Effector memory CD8-positive, alpha-beta T cell (primary cell): ENCODE data around the gene SLFN11.
"Not testable (repeated sequence)": the region's sequence is repeated elsewhere in the genome, so short reads cannot be mapped to it uniquely, and the experiment has no call there.

Experiments used
- ATAC-seq: fragments of 150-1000 bp; cut with Tn5 transposase; replicated peaks from 2 replicates; pipeline ENCODE4 v1.10.0; 2021; ENCODE audit warnings: mild to moderate bottlenecking, moderate library complexity
- DNase-seq, 3 experiments: peaks; one replicate each; pipeline ENCODE4 v3.0.0; 2021
- H3K27ac Mint-ChIP-seq, 2 donors: one replicate each; pipeline ENCODE4 v1.8.0; 2022; ENCODE audit warnings: mild to moderate bottlenecking in 2 of 2, mixed read lengths in 2 of 2, moderate library complexity in 2 of 2
- H3K27me3 Mint-ChIP-seq, 2 donors: one replicate each; pipeline ENCODE4 v1.8.0; 2022; ENCODE audit warnings: mixed read lengths in 2 of 2
- H3K36me3 Mint-ChIP-seq: one replicate; pipeline ENCODE4 v1.8.0; 2022; ENCODE audit warnings: mild to moderate bottlenecking, moderate library complexity, mixed read lengths; ENCODE audit not compliant: insufficient read depth
- H3K4me1 Mint-ChIP-seq, 2 donors: one replicate each; pipeline ENCODE4 v1.8.0; 2022; ENCODE audit warnings: low read depth in 2 of 2, mixed read lengths in 2 of 2
- H3K4me3 Mint-ChIP-seq, 2 donors: one replicate each; pipeline ENCODE4 v1.8.0; 2022; ENCODE audit warnings: mild to moderate bottlenecking in 2 of 2, mixed read lengths in 2 of 2, moderate library complexity in 2 of 2
- H3K9me3 Mint-ChIP-seq, 2 donors: one replicate each; pipeline ENCODE4 v1.8.0; 2022; ENCODE audit warnings: mixed read lengths in 2 of 2
- total RNA-seq, 9 experiments: gene quantifications; one replicate each; lab custom pipeline; 2026; lab: John Stamatoyannopoulos, UW

Gene SLFN11, protein sequence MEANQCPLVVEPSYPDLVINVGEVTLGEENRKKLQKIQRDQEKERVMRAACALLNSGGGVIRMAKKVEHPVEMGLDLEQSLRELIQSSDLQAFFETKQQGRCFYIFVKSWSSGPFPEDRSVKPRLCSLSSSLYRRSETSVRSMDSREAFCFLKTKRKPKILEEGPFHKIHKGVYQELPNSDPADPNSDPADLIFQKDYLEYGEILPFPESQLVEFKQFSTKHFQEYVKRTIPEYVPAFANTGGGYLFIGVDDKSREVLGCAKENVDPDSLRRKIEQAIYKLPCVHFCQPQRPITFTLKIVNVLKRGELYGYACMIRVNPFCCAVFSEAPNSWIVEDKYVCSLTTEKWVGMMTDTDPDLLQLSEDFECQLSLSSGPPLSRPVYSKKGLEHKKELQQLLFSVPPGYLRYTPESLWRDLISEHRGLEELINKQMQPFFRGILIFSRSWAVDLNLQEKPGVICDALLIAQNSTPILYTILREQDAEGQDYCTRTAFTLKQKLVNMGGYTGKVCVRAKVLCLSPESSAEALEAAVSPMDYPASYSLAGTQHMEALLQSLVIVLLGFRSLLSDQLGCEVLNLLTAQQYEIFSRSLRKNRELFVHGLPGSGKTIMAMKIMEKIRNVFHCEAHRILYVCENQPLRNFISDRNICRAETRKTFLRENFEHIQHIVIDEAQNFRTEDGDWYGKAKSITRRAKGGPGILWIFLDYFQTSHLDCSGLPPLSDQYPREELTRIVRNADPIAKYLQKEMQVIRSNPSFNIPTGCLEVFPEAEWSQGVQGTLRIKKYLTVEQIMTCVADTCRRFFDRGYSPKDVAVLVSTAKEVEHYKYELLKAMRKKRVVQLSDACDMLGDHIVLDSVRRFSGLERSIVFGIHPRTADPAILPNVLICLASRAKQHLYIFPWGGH
- 61.7 to 165 (median 105) reads per million in 9 experiments for total RNA-seq

- Mint-ChIP-seq H3K4me1 (peaks cover 48 to 55% of the 10 kb centered on the region in 2 donors), H3K27ac (peak within 1 kb of the TSS; percentile 97 to 98), H3K36me3 (peaks cover 27% of the 10 kb centered on the region), H3K9me3 (peaks cover 0 to 1% of the 10 kb centered on the region in 2 donors), H3K4me3 (peak within 1 kb of the TSS; percentile 97 to 99), H3K27me3 (no peaks in the 10 kb centered on the region)
- DNase-seq = peak; percentile 76 to 77 (median 76)
- ATAC-seq = peak; percentile 87
Measured at GRCh38 chr17:35373534-35373983, at the start of gene SLFN11. SLFN11 (minus strand) TSS chr17:35373621; CDS start chr17:35363807, 9,814 bp downstream.

GRCh38 chr17:35421069-35421468 is 47.6 kb upstream of the SLFN11 start:
- H3K27me3 Mint-ChIP-seq, H3K27ac Mint-ChIP-seq, H3K9me3 Mint-ChIP-seq, H3K36me3 Mint-ChIP-seq, ATAC-seq, H3K4me1 Mint-ChIP-seq, DNase-seq, H3K4me3 Mint-ChIP-seq: not testable (repeated sequence)

GRCh38 chr17:35416659-35417058 is 43.2 kb upstream of the SLFN11 start:
- DNase-seq (no peak), ATAC-seq (no peak)
- Mint-ChIP-seq H3K4me3 (no peak overlapping the region), H3K27me3 (no peaks in the 10 kb centered on the region), H3K27ac (no peak overlapping the region), H3K4me1 (peaks cover 1 to 4% of the 10 kb centered on the region in 2 donors), H3K9me3 (no peaks in the 10 kb centered on the region), H3K36me3 (no peaks in the 10 kb centered on the region)

GRCh38 chr17:35414707-35415106 is 41.3 kb upstream of the SLFN11 start:
- H3K27ac Mint-ChIP-seq, ATAC-seq, H3K4me3 Mint-ChIP-seq, H3K27me3 Mint-ChIP-seq, H3K9me3 Mint-ChIP-seq, DNase-seq, H3K4me1 Mint-ChIP-seq, H3K36me3 Mint-ChIP-seq: not testable (repeated sequence)

DNA sequence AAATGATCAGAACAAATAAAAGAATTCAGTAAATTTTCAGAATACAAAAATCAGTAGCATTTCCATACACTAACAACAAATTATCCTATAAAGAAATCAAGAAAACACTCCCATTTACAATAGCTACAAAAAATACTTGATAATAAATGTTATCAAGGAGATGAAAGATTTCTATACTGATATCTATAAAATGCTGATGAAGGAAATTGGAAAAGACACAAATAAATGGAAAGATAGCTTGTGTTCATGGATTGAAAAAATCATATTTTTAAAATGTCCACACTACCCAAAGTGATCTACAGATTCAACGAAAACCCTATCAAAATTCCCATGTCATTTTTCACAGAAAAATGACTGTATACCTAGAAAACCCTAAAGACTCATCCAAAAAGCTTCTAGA is 40.8 kb upstream of the SLFN11 start:
- no peaks in the 10 kb centered on the region for H3K9me3 Mint-ChIP-seq
- H3K27ac Mint-ChIP-seq = no peak overlapping the region
- DNase-seq (no peak), ATAC-seq (no peak)
- H3K36me3 Mint-ChIP-seq = peaks cover 2% of the 10 kb centered on the region
- H3K27me3 Mint-ChIP-seq = no peaks in the 10 kb centered on the region
- peaks cover 2 to 4% of the 10 kb centered on the region in 2 donors for H3K4me1 Mint-ChIP-seq
- no peak overlapping the region for H3K4me3 Mint-ChIP-seq

- Mint-ChIP-seq H3K27me3 (no peaks in the 10 kb centered on the region), H3K4me1 (peaks cover 3 to 8% of the 10 kb centered on the region in 2 donors), H3K9me3 (no peaks in the 10 kb centered on the region), H3K27ac (no peak overlapping the region), H3K4me3 (no peak overlapping the region), H3K36me3 (peaks cover 3% of the 10 kb centered on the region)
- ATAC-seq = no peak
- DNase-seq = no peak
Measured at GRCh38 chr17:35407531-35407930, 34.1 kb upstream of the SLFN11 start.

DNA sequence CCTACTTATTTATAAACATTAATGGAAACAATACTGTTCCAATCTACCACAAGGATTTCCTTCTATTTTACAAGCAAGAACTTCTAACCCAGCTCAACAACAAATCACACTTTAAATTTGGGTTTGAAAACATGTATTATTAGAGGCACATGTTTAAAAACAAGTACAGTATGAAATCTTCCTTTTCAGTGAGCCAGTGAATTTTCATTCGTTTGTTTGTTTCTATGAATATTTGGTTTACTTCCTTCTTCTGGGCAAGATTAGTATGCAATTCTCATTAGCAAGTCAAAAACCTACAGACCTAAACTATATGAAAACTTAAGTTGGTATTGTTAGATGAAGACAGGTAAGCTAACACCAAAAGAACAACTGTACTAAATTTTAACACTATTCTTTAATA is 33.1 kb upstream of the SLFN11 start:
- peaks cover 3% of the 10 kb centered on the region for H3K36me3 Mint-ChIP-seq
- no peak overlapping the region for H3K27ac Mint-ChIP-seq
- no peaks in the 10 kb centered on the region for H3K27me3 Mint-ChIP-seq
- no peak overlapping the region for H3K4me3 Mint-ChIP-seq
- ATAC-seq = no peak
- no peaks in the 10 kb centered on the region for H3K9me3 Mint-ChIP-seq
- H3K4me1 Mint-ChIP-seq = peaks cover 3 to 8% of the 10 kb centered on the region in 2 donors
- no peak for DNase-seq

- Mint-ChIP-seq H3K4me1 (peaks cover 3 to 8% of the 10 kb centered on the region in 2 donors), H3K36me3 (peaks cover 2% of the 10 kb centered on the region), H3K4me3 (no peak overlapping the region), H3K27ac (no peak overlapping the region), H3K27me3 (no peaks in the 10 kb centered on the region), H3K9me3 (no peaks in the 10 kb centered on the region)
- DNase-seq (no peak), ATAC-seq (no peak)
Measured at GRCh38 chr17:35404360-35404759, 30.9 kb upstream of the SLFN11 start.

DNA sequence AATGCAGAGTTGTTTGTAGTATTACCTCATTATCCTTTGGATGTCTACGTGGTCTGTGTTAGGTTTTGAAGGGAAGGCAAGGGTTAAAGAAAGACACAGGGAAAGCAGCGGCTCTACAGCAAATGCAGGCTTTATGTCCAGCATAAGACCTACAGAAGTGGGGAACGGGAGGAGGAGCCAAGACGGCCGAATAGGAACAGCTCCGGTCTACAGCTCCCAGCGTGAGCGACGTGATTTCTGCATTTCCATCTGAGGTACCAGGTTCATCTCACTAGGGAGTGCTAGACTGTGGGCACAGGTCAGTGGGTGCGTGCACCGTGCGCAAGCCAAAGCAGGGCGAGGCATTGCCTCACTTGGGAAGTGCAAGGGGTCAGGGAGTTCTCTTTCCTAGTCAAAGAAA is 20.4 kb upstream of the SLFN11 start:
- H3K4me3 Mint-ChIP-seq, H3K27me3 Mint-ChIP-seq, ATAC-seq, DNase-seq, H3K4me1 Mint-ChIP-seq, H3K27ac Mint-ChIP-seq, H3K36me3 Mint-ChIP-seq, H3K9me3 Mint-ChIP-seq: not testable (repeated sequence)

DNA sequence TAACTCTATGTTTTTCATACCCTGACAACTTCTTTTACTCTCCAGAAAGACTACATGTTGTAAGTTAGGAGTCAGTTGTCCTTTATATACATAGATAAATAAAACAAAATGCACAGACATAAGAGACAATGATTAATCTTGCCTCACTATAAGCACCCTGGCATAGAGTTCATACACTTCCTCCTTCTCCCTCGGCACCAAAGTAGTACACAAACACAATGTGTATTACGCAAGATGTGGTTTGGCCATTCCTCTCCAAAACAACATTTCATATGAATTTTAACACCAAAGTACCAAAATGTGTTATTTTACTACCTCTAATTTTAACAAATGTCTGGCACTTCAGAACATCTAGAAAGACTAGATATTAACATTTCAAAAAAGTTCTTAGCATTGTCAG is 17.2 kb upstream of the SLFN11 start:
- peaks cover 2 to 7% of the 10 kb centered on the region in 2 donors for H3K4me1 Mint-ChIP-seq
- no peak for DNase-seq
- no peak for ATAC-seq
- H3K27ac Mint-ChIP-seq = no peak overlapping the region
- H3K27me3 Mint-ChIP-seq = peaks cover 0 to 7% of the 10 kb centered on the region in 2 donors
- H3K4me3 Mint-ChIP-seq = no peak overlapping the region
- no peaks in the 10 kb centered on the region for H3K9me3 Mint-ChIP-seq
- no peaks in the 10 kb centered on the region for H3K36me3 Mint-ChIP-seq

- H3K9me3 Mint-ChIP-seq = no peaks in the 10 kb centered on the region
- H3K36me3 Mint-ChIP-seq = no peaks in the 10 kb centered on the region
- no peak for ATAC-seq
Measured at GRCh38 chr17:35390156-35390555, 16.7 kb upstream of the SLFN11 start.

DNA sequence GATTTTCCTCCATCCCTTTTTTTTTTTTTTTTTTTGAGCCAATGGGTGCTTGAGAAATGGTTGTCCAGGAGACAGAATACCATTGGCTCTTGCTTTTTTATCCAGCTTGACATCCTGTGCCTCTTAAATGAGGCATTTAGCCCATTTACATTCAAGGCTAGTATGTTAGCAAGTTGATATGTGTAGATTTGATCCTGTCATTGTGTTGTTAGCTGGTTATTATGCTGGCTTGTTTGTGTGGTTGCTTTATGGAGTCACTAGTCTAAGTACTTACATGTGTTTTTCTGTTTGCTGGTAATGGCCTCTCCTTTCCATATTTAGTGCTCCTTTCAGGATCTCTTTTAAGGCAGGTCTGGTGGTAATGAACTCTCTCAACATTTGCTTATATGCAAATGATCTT is 14.1 kb upstream of the SLFN11 start:
- H3K27me3 Mint-ChIP-seq = peaks cover 0 to 7% of the 10 kb centered on the region in 2 donors
- H3K9me3 Mint-ChIP-seq = no peaks in the 10 kb centered on the region
- no peaks in the 10 kb centered on the region for H3K36me3 Mint-ChIP-seq
- peaks cover 2 to 3% of the 10 kb centered on the region in 2 donors for H3K4me1 Mint-ChIP-seq
- ATAC-seq = no peak
- H3K4me3 Mint-ChIP-seq = no peak overlapping the region
- DNase-seq = no peak
- no peak overlapping the region for H3K27ac Mint-ChIP-seq

More at GRCh38 chr17:35390156-35390555, 16.7 kb upstream of the SLFN11 start:
- H3K4me3 Mint-ChIP-seq = no peak overlapping the region
- no peak for DNase-seq
- peaks cover 2 to 7% of the 10 kb centered on the region in 2 donors for H3K4me1 Mint-ChIP-seq
- no peak overlapping the region for H3K27ac Mint-ChIP-seq
- peaks cover 0 to 7% of the 10 kb centered on the region in 2 donors for H3K27me3 Mint-ChIP-seq

- no peak overlapping the region for H3K27ac Mint-ChIP-seq
- DNase-seq = no peak
- no peaks in the 10 kb centered on the region for H3K27me3 Mint-ChIP-seq
Measured at GRCh38 chr17:35377706-35378105, 4.3 kb upstream of the SLFN11 start.

More at GRCh38 chr17:35377706-35378105, 4.3 kb upstream of the SLFN11 start:
- Mint-ChIP-seq H3K36me3 (peaks cover 22% of the 10 kb centered on the region), H3K9me3 (no peaks in the 10 kb centered on the region), H3K4me3 (no peak overlapping the region), H3K4me1 (peaks cover 22 to 26% of the 10 kb centered on the region in 2 donors)
- no peak for ATAC-seq
